ENCODE results near the gene PDGFC. TPM values are rescaled to one million over a fixed set of nuclear protein-coding genes. Genes with fewer than 3 reads are reported as not detected.

Gene PDGFC
- total and polyA plus RNA-seq, 2 donors (not counting 3 experiments of a cell fraction or from before 2014, with no cell fraction given) = 2.7 to 5.3 TPM

DNA sequence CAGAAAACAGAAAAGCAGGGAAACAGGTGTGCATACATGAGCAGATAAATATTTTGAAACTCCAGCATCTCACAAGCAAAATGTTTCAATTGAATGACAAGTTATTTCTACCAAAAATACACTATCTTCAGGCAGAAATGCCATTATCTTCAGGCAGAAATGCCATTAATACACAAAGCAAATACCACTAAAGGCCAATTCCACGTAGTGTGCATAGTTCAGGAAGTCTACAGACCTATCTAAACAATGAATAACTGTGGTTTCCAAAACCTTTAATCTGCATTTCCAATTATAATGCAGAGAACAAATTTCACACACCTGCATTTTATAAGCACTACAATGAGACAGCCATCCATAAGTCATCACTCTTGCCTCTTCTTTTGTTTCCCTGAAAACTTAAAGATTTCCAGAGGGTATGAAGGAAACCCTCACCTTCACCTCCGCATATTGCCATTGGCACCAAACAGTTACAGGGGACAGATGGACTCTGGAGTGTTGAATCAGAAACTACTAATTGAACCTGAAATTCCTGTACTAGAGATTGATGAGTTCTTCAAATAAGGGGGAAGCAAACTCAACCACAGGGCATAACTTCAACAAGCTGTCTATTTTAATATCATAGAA lies 179.0 kb downstream of the PDGFC start:
- peak; percentile 21 for FAIRE-seq
- Histone ChIP-seq H3K27ac (ENCODE audit: insufficient read depth, low read depth, low read length) (no peak overlapping the region), H3K79me2 (ENCODE audit: control insufficient read depth, insufficient read depth, low read length) (no peaks in the 10 kb centered on the region), H3K4me1 (ENCODE audit: control insufficient read depth, extremely low read depth, insufficient read depth, low read length) (no peaks in the 10 kb centered on the region), H3K4me3 (replicated peaks in 1 of 3; ENCODE audit: insufficient read depth in 1 of 3, low read depth in 1 of 3, low read length in 3 of 3) (no peak overlapping the region), H3K9ac (replicated peaks; ENCODE audit: extremely low read depth, insufficient read depth, low read length) (no peak overlapping the region), H3K27me3 (ENCODE audit: control insufficient read depth in 2 of 2, insufficient read depth in 2 of 2, low read length in 2 of 2) (no peaks in the 10 kb centered on the region), H3K4me2 (ENCODE audit: insufficient read depth, low read length) (no peak overlapping the region), H2AFZ (ENCODE audit: low read depth, low read length) (no peak overlapping the region), H3K9me3 (replicated peaks; ENCODE audit: control insufficient read depth, insufficient read depth, low read length) (no peaks in the 10 kb centered on the region), H3K9me1 (replicated peaks; ENCODE audit: control insufficient read depth, extremely low read depth, insufficient read depth, low read length) (no peaks in the 10 kb centered on the region), H3K36me3 (ENCODE audit: control insufficient read depth in 2 of 2, extremely low read depth in 1 of 2, insufficient read depth in 2 of 2, low read length in 2 of 2) (no peaks in the 10 kb centered on the region), H4K20me1 (replicated peaks; ENCODE audit: control insufficient read depth, extremely low read depth, insufficient read depth, low read length) (no peaks in the 10 kb centered on the region)
- intact Hi-C loops (cut with micrococcal nuclease) = loop anchor here (10.0 kb wide), 1 partner anchor 318 kb away; no protein-coding TSS in a partner anchor
- peak; percentile 6 for DNase-seq (ENCODE audit: low read depth, low spot score)
- dilution Hi-C loops (cut with MboI; ENCODE audit: extremely low pct_ligation_motif_present, low sequenced_read_pairs) = no loop called here
- ChIA-PET CTCF (no interaction called here), POLR2A (no interaction called here)
- BruUV-seq (replicated peaks) = no TSS peak
- TF ChIP-seq GATA2 (IDR thresholded peaks at IDR 0.05; ENCODE audit: insufficient read depth, insufficient read length, low read depth, low read length) (no peak), EZH2 (IDR thresholded peaks at IDR 0.05; ENCODE audit: borderline replicate concordance, low read depth, low read length, severe bottlenecking) (no peak), FOS (IDR thresholded peaks at IDR 0.05; ENCODE audit: borderline replicate concordance, insufficient read depth, low read length) (no peak), POLR2AphosphoS5 (IDR thresholded peaks at IDR 0.05; ENCODE audit: insufficient read depth, low read depth, low read length) (no peak), POLR2A (IDR thresholded peaks at IDR 0.05; ENCODE audit: low read depth, low read length) (no peak), CTCF (IDR thresholded peaks at IDR 0.05; ENCODE audit: extremely low read depth in 1 of 2, insufficient read depth in 1 of 2, low read depth in 1 of 2, low read length in 2 of 2) (no peak), MYC (IDR thresholded peaks at IDR 0.05; ENCODE audit: low read depth, low read length) (no peak), JUN (IDR thresholded peaks at IDR 0.05; ENCODE audit: borderline replicate concordance, insufficient read depth, insufficient read length, low read depth) (no peak)
- TF ChIP-seq, protein P1, sequence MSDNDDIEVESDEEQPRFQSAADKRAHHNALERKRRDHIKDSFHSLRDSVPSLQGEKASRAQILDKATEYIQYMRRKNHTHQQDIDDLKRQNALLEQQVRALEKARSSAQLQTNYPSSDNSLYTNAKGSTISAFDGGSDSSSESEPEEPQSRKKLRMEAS (IDR thresholded peaks at IDR 0.05; ENCODE audit: insufficient read depth, insufficient read length) = no peak

Measured in endothelial cell of umbilical vein (primary cell).